H9 (cell line): ENCODE data around the gene IL1RAPL2. TPM values are rescaled to one million over a fixed set of nuclear protein-coding genes. Genes with fewer than 3 reads are reported as not detected.

Experiments used
- DNase-seq: peaks from one replicate; pipeline ENCODE4 v3.0.0-alpha.2; 2017
- H2AFZ ChIP-seq: one replicate; pipeline ENCODE4 v1.6.1; 2013; ENCODE audit warnings: mild to moderate bottlenecking, low read length, control low read depth, moderate library complexity
- H2AK5ac ChIP-seq: 2 replicates; pipeline ENCODE4 v1.6.1; 2013; ENCODE audit warnings: low read length, control low read depth, mixed read lengths; ENCODE audit not compliant: insufficient read length
- H2BK120ac ChIP-seq: one replicate; pipeline ENCODE4 v1.6.1; 2013; ENCODE audit warnings: low read depth, mild to moderate bottlenecking, low read length, control low read depth, inconsistent platforms; ENCODE audit not compliant: poor library complexity, severe bottlenecking
- H2BK12ac ChIP-seq: 2 replicates; pipeline ENCODE4 v1.6.1; 2013; ENCODE audit warnings: low read length, control low read depth, mixed read lengths, low read depth; ENCODE audit not compliant: insufficient read length
- H2BK15ac ChIP-seq: 2 replicates; pipeline ENCODE4 v1.6.1; 2013; ENCODE audit warnings: low read depth, low read length, control low read depth
- H2BK20ac ChIP-seq: one replicate; pipeline ENCODE4 v1.6.1; 2013; ENCODE audit warnings: low read depth, mild to moderate bottlenecking, low read length, control low read depth, inconsistent platforms; ENCODE audit not compliant: poor library complexity, severe bottlenecking
- H2BK5ac ChIP-seq: 2 replicates; pipeline ENCODE4 v1.6.1; 2013; ENCODE audit warnings: low read length, control low read depth, mixed read lengths; ENCODE audit not compliant: insufficient read length
- H3K14ac ChIP-seq: 2 replicates; pipeline ENCODE4 v1.6.1; 2013; ENCODE audit warnings: low read length, control low read depth; ENCODE audit not compliant: insufficient read depth
- H3K18ac ChIP-seq: 2 replicates; pipeline ENCODE4 v1.6.1; 2013; ENCODE audit warnings: low read depth, mild to moderate bottlenecking, mixed read lengths, low read length, control low read depth; ENCODE audit not compliant: insufficient read length
- H3K23ac ChIP-seq: 2 replicates; pipeline ENCODE4 v1.6.1; 2013; ENCODE audit warnings: low read length, control low read depth, mixed read lengths, low read depth; ENCODE audit not compliant: insufficient read length
- H3K23me2 ChIP-seq: 2 replicates; pipeline ENCODE4 v1.6.1; 2013; ENCODE audit warnings: low read depth, mild to moderate bottlenecking, mixed read lengths, low read length, control low read depth; ENCODE audit not compliant: insufficient read length, poor library complexity, severe bottlenecking
- H3K27ac ChIP-seq: 2 replicates; pipeline ENCODE4 v1.5.1; 2013; ENCODE audit warnings: low read length, control low read depth, mixed read lengths, low read depth; ENCODE audit not compliant: insufficient read length
- H3K27me3 ChIP-seq: 2 replicates; pipeline ENCODE4 v1.6.1; 2013; ENCODE audit warnings: low read length, control low read depth, inconsistent platforms; ENCODE audit not compliant: insufficient read depth
- H3K4ac ChIP-seq: 2 replicates; pipeline ENCODE4 v1.6.1; 2013; ENCODE audit warnings: low read depth, mild to moderate bottlenecking, control low read depth, inconsistent platforms, low read length, moderate library complexity
- H3K4me1 ChIP-seq: 2 replicates; pipeline ENCODE4 v1.6.1; 2013; ENCODE audit warnings: low read length, control low read depth, inconsistent platforms; ENCODE audit not compliant: insufficient read depth
- H3K4me2 ChIP-seq: 2 replicates; pipeline ENCODE4 v1.6.1; 2013; ENCODE audit warnings: low read length, control low read depth, mixed read lengths; ENCODE audit not compliant: insufficient read length, insufficient read depth
- H3K56ac ChIP-seq: 2 replicates; pipeline ENCODE4 v1.6.1; 2013; ENCODE audit warnings: low read depth, mild to moderate bottlenecking, mixed read lengths, low read length, control low read depth; ENCODE audit not compliant: insufficient read length
- H3K79me1 ChIP-seq: 2 replicates; pipeline ENCODE4 v1.6.1; 2013; ENCODE audit warnings: low read depth, mild to moderate bottlenecking, moderate library complexity, low read length, control low read depth, inconsistent platforms; ENCODE audit not compliant: insufficient read depth, poor library complexity, severe bottlenecking
- H3K79me2 ChIP-seq: 2 replicates; pipeline ENCODE4 v1.6.1; 2013; ENCODE audit warnings: low read length, control low read depth, inconsistent platforms; ENCODE audit not compliant: insufficient read depth
- H3K9ac ChIP-seq: 2 replicates; pipeline ENCODE4 v1.6.1; 2013; ENCODE audit warnings: low read length, control low read depth, mixed read lengths; ENCODE audit not compliant: insufficient read length; ENCODE audit errors: extremely low read depth
- H3K9me3 ChIP-seq: one replicate; pipeline ENCODE4 v1.6.1; 2013; ENCODE audit warnings: low read depth, low read length, inconsistent platforms; ENCODE audit not compliant: control insufficient read depth
- H3T11ph ChIP-seq: one replicate; pipeline ENCODE4 v1.6.1; 2013; ENCODE audit warnings: mild to moderate bottlenecking, low read length, control low read depth, inconsistent platforms
- H4K20me1 ChIP-seq: one replicate; pipeline ENCODE4 v1.6.1; 2013; ENCODE audit not compliant: control insufficient read depth, insufficient read length, insufficient read depth
- H4K5ac ChIP-seq: 2 replicates; pipeline ENCODE4 v1.6.1; 2013; ENCODE audit warnings: low read depth, mild to moderate bottlenecking, mixed read lengths, low read length, control low read depth; ENCODE audit not compliant: insufficient read length
- H4K8ac ChIP-seq: replicated peaks from 2 replicates; pipeline ENCODE4 v1.6.1; 2013; ENCODE audit warnings: low read length, control low read depth, mixed read lengths, low read depth; ENCODE audit not compliant: insufficient read length
- H4K91ac ChIP-seq: 2 replicates; pipeline ENCODE4 v1.6.1; 2013; ENCODE audit warnings: low read depth, mild to moderate bottlenecking, moderate library complexity, mixed read lengths, low read length, control low read depth; ENCODE audit not compliant: insufficient read length
- H3K27ac Mint-ChIP-seq, 3 experiments: 2 replicates in 2 of 3; 3 replicates in 1 of 3; pipeline ENCODE4 v1.8.0; 2020 to 2021; ENCODE audit warnings: mixed read lengths in 3 of 3, mild to moderate bottlenecking in 1 of 3, moderate library complexity in 1 of 3
- H3K27me3 Mint-ChIP-seq: 2 replicates; pipeline ENCODE4 v1.8.0; 2021; ENCODE audit warnings: low read depth, mild to moderate bottlenecking, moderate library complexity, mixed read lengths
- H3K36me3 Mint-ChIP-seq, 3 experiments: 2 replicates in 2 of 3; 3 replicates in 1 of 3; pipeline ENCODE4 v1.8.0; 2020 to 2021; ENCODE audit warnings: low read depth in 3 of 3, mixed read lengths in 3 of 3; ENCODE audit not compliant: insufficient read depth in 1 of 3
- H3K4me1 Mint-ChIP-seq, 2 experiments: 2 replicates each; pipeline ENCODE4 v1.8.0; 2020; ENCODE audit warnings: mixed read lengths in 2 of 2
- H3K4me3 Mint-ChIP-seq, 2 experiments: 2 replicates in 1 of 2; 3 replicates in 1 of 2; pipeline ENCODE4 v1.8.0; 2020 to 2021; ENCODE audit warnings: mild to moderate bottlenecking in 2 of 2, mixed read lengths in 2 of 2, moderate library complexity in 1 of 2
- H3K9me3 Mint-ChIP-seq, 2 experiments: 2 replicates in 1 of 2; 3 replicates in 1 of 2; pipeline ENCODE4 v1.8.0; 2020; ENCODE audit warnings: mild to moderate bottlenecking in 2 of 2, mixed read lengths in 2 of 2, moderate library complexity in 1 of 2
- total RNA-seq: library from RNA; stranded (reverse); gene quantifications from 2 replicates; pipeline ENCODE4 v1.2.1, GENCODE V29; 2021
- TF ChIP-seq, protein P1 (sequence below): fragments of 200-600 bp; sonication (generic); conservative IDR thresholded peaks from 3 replicates; pipeline ENCODE4 v1.8.0; 2021; ENCODE audit warnings: antibody characterized with exemption, mild to moderate bottlenecking

IL1RAPL2 gene
- total RNA-seq, 1 experiment from 2014 or later = not detected

DNA sequence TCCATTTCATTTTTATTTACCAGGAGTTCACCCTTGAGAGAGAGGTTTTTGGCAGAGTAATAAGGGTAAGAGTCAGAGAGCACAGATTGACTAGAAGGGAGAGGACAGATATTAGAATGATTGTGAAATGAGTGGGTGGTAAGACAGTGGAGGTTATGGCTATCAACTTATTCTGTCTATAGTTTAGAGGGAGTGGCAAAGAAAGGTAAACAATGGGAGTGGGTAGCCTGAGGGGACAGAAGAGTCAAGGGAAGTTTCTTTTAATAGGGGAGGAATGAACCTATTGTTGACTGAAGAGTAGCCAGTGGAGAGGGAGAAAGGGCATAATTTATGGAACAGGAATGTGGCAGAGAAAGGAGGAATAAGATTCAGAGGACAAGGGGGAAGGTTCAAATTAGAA lies 1069.8 kb downstream of the IL1RAPL2 start:
- Histone ChIP-seq H3K23ac (no peak overlapping the region), H3K23me2 (no peaks in the 10 kb centered on the region), H3K14ac (no peak overlapping the region), H4K8ac (no peak overlapping the region), H2AFZ (no peak overlapping the region), H4K20me1 (no peaks in the 10 kb centered on the region), H4K5ac (no peak overlapping the region), H3K4me1 (peaks cover 6% of the 10 kb centered on the region; the same call in 1 of the 2 replicates), H3K9me3 (no peaks in the 10 kb centered on the region), H2BK12ac (no peak overlapping the region), H3K27me3 (no peaks in the 10 kb centered on the region), H3K56ac (no peak overlapping the region), H3K79me2 (no peaks in the 10 kb centered on the region), H2BK20ac (no peak overlapping the region), H3K79me1 (no peaks in the 10 kb centered on the region), H4K91ac (no peak overlapping the region), H2BK120ac (no peak overlapping the region), H3K9ac (no peak overlapping the region), H2BK5ac (no peak overlapping the region), H2BK15ac (no peak overlapping the region), H3K4ac (no peak overlapping the region), H2AK5ac (no peak overlapping the region), H3T11ph (no peak overlapping the region), H3K4me2 (no peak overlapping the region), H3K27ac (no peak overlapping the region), H3K18ac (no peak overlapping the region)
- peak overlapping the region in 1 of 2 experiments; percentile 27; a peak in 1 of 5 replicates for H3K4me3 Mint-ChIP-seq
- DNase-seq = no peak
- no peaks in the 10 kb centered on the region for H3K27me3 Mint-ChIP-seq
- peaks cover 0 to 2% (median 0%) of the 10 kb centered on the region in 3 experiments; a peak in 3 of 7 replicates for H3K36me3 Mint-ChIP-seq
- peaks cover 37 to 40% of the 10 kb centered on the region in 2 experiments for H3K4me1 Mint-ChIP-seq
- H3K9me3 Mint-ChIP-seq = peaks cover 0 to 26% of the 10 kb centered on the region in 2 experiments; a peak in 2 of 5 replicates
- H3K27ac Mint-ChIP-seq = peak overlapping the region in 2 of 3 experiments; percentile 57 to 77; a peak in 5 of 7 replicates
- TF ChIP-seq, protein P1, sequence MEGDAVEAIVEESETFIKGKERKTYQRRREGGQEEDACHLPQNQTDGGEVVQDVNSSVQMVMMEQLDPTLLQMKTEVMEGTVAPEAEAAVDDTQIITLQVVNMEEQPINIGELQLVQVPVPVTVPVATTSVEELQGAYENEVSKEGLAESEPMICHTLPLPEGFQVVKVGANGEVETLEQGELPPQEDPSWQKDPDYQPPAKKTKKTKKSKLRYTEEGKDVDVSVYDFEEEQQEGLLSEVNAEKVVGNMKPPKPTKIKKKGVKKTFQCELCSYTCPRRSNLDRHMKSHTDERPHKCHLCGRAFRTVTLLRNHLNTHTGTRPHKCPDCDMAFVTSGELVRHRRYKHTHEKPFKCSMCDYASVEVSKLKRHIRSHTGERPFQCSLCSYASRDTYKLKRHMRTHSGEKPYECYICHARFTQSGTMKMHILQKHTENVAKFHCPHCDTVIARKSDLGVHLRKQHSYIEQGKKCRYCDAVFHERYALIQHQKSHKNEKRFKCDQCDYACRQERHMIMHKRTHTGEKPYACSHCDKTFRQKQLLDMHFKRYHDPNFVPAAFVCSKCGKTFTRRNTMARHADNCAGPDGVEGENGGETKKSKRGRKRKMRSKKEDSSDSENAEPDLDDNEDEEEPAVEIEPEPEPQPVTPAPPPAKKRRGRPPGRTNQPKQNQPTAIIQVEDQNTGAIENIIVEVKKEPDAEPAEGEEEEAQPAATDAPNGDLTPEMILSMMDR = no peak
